LoVo (cell line): ENCODE measurements around the gene GPR17.

Source experiments
- DNase-seq: peaks from one replicate; pipeline ENCODE4 v3.0.0-alpha.2; 2016; ENCODE audit warnings: low spot score

GPR17 gene

GRCh38 chr2:127641846-127642507, 4.0 kb upstream of the GPR17 start:
- no peak for DNase-seq

GRCh38 chr2:127642706-127643438, 3.1 kb upstream of the GPR17 start:
- DNase-seq: no peak

- no peak for DNase-seq
Measured at GRCh38 chr2:127643439-127644065, 2.4 kb upstream of the GPR17 start.

GRCh38 chr2:127644066-127645025, 1.6 kb upstream of the GPR17 start:
- no peak for DNase-seq

- no peak for DNase-seq
Measured at GRCh38 chr2:127645026-127645394, 943 bp upstream of the GPR17 start.

- DNase-seq: no peak
Measured at GRCh38 chr2:127646487-127647241, 711 bp downstream of the GPR17 start.

- DNase-seq: no peak
Measured at GRCh38 chr2:127647242-127648190, 1.6 kb downstream of the GPR17 start.

GRCh38 chr2:127648321-127648720, 2.4 kb downstream of the GPR17 start:
- no peak for DNase-seq

GRCh38 chr2:127649100-127649611, 3.2 kb downstream of the GPR17 start:
- DNase-seq: no peak

- DNase-seq: peak; percentile 77
Measured at GRCh38 chr2:127649684-127650040, 3.7 kb downstream of the GPR17 start.

GRCh38 chr2:127650041-127650784, 4.3 kb downstream of the GPR17 start:
- DNase-seq: no peak

GRCh38 chr2:127650785-127651380, 4.9 kb downstream of the GPR17 start:
- DNase-seq: no peak

- DNase-seq: no peak
Measured at GRCh38 chr2:127651381-127651809, 5.4 kb downstream of the GPR17 start.

- no peak for DNase-seq
Measured at GRCh38 chr2:127651971-127652550, 6.1 kb downstream of the GPR17 start.

GRCh38 chr2:127652786-127653357, 6.9 kb downstream of the GPR17 start:
- no peak for DNase-seq

- DNase-seq: no peak
Measured at GRCh38 chr2:127653421-127654083, 7.6 kb downstream of the GPR17 start.

- DNase-seq: no peak
Measured at GRCh38 chr2:127654084-127654837, 8.3 kb downstream of the GPR17 start.
